Measurements from ENCODE around the gene GPD1. TPM values are rescaled to one million over a fixed set of nuclear protein-coding genes. Genes with fewer than 3 reads are reported as not detected.

Gene GPD1
- total and polyA plus RNA-seq, 5 donors from 2014 or later, result 0.06 TPM; not detected in 4

Other genes starting within 250 kb of the GPD1 start
- 0.10 TPM for gene FAIM2, start 200.1 kb upstream of the GPD1 start, total RNA-seq
- gene FAIM2, start 200.1 kb upstream of the GPD1 start, polyA plus RNA-seq, result 1 to 10 TPM in 3 of 4 donors, under 1 TPM in 1; 0.31 to 6.5 (median 3.1) TPM
- gene AQP2, start 153.3 kb upstream of the GPD1 start, total RNA-seq, result not detected
- gene AQP2, start 153.3 kb upstream of the GPD1 start, polyA plus RNA-seq, result not detected
- gene AQP5, start 142.1 kb upstream of the GPD1 start, total RNA-seq, result not detected
- gene AQP5, start 142.1 kb upstream of the GPD1 start, polyA plus RNA-seq, result not detected
- gene AQP6, start 131.1 kb upstream of the GPD1 start, total RNA-seq, result not detected
- gene AQP6, start 131.1 kb upstream of the GPD1 start, polyA plus RNA-seq, result not detected
- gene RACGAP1, start 78.5 kb upstream of the GPD1 start, total RNA-seq, result 17.2 TPM
- gene RACGAP1, start 78.5 kb upstream of the GPD1 start, polyA plus RNA-seq, result 10 to 100 TPM; 17.1 to 22.9 (median 18.0) TPM
- gene ASIC1, start 46.4 kb upstream of the GPD1 start, total RNA-seq, result 2.1 TPM
- gene ASIC1, start 46.4 kb upstream of the GPD1 start, polyA plus RNA-seq, result under 1 TPM in 3 of 4 donors, not detected in 1; 0.47 to 0.49 (median 0.49) TPM
- gene SMARCD1, start 18.7 kb upstream of the GPD1 start, total RNA-seq, result 75.2 TPM
- 10 to 100 TPM; 12.0 to 22.3 (median 13.8) TPM for gene SMARCD1, start 18.7 kb upstream of the GPD1 start, polyA plus RNA-seq
- gene COX14, start 8.2 kb downstream of the GPD1 start, total RNA-seq, result 46.4 TPM
- gene COX14, start 8.2 kb downstream of the GPD1 start, polyA plus RNA-seq, result 100 to 1,000 TPM; 256 to 297 (median 268) TPM
- 61.9 TPM for gene CERS5, start 63.4 kb downstream of the GPD1 start, total RNA-seq
- gene CERS5, start 63.4 kb downstream of the GPD1 start, polyA plus RNA-seq, result 10 to 100 TPM; 45.4 to 59.6 (median 51.8) TPM
- 19.0 TPM for gene LIMA1, start 179.5 kb downstream of the GPD1 start, total RNA-seq
- 10 to 100 TPM; 14.3 to 19.3 (median 17.6) TPM for gene LIMA1, start 179.5 kb downstream of the GPD1 start, polyA plus RNA-seq

Data from CD4-positive, CD25-positive, alpha-beta regulatory T cell (primary cell).